ENCODE results near the gene OR2M4. TPM values are rescaled to one million over a fixed set of nuclear protein-coding genes. Genes with fewer than 3 reads are reported as not detected.

Gene OR2M4
- total RNA-seq, 1 experiment from 2014 or later = not detected

DNA sequence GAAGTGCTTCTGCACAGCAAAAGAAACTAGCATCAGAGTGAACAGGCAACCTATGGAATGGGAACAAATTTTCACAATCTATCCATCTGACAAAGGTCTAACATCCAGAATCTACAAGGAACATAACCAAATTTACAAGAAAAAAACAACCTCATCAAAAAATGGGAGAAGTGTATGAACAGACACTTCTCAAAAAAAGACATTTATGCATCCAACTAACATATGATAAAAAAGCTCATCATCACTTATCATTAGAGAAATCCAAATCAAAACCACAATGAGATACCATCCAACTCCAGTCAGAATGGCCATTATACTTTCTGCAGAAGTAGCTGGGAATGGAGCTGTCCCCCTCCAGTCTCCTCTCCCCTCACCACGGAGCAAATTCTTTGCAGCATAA lies 37.1 kb upstream of the OR2M4 start:
- no peak overlapping the region for H3K9ac ChIP-seq (ENCODE audit: extremely low read depth, insufficient read length, low read length)
- H3K4me2 ChIP-seq (ENCODE audit: insufficient read depth, insufficient read length, low read length) = no peak overlapping the region
- H3K23ac ChIP-seq (ENCODE audit: insufficient read length, low read depth, low read length) = no peak overlapping the region
- Mint-ChIP-seq H3K36me3 (ENCODE audit: insufficient read depth in 1 of 3, low read depth in 3 of 3) (peaks cover 2 to 32% (median 12%) of the 10 kb centered on the region in 3 experiments; a peak in 5 of 7 replicates), H3K4me1 (no peaks in the 10 kb centered on the region), H3K9me3 (peaks cover 80 to 84% of the 10 kb centered on the region in 2 experiments), H3K27me3 (ENCODE audit: low read depth) (peaks cover 5% of the 10 kb centered on the region), H3K27ac (no peak overlapping the region), H3K4me3 (no peak overlapping the region)
- no peak overlapping the region for H3K14ac ChIP-seq (ENCODE audit: insufficient read depth, low read length)
- no peak overlapping the region for H4K91ac ChIP-seq (ENCODE audit: insufficient read length, low read depth, low read length)
- no peak overlapping the region for H3K4ac ChIP-seq (ENCODE audit: low read depth, low read length)
- H2BK5ac ChIP-seq (ENCODE audit: insufficient read length, low read length) = no peak overlapping the region
- no peak overlapping the region for H3K56ac ChIP-seq (ENCODE audit: insufficient read length, low read depth, low read length)
- no CpG with 5 or more reads among the region's 1 CpG for WGBS (ENCODE audit: extremely low coverage, insufficient read length, low lambda C conversion rate)
- H3K27ac ChIP-seq (ENCODE audit: insufficient read length, low read depth, low read length) = no peak overlapping the region
- TF ChIP-seq, protein P1, sequence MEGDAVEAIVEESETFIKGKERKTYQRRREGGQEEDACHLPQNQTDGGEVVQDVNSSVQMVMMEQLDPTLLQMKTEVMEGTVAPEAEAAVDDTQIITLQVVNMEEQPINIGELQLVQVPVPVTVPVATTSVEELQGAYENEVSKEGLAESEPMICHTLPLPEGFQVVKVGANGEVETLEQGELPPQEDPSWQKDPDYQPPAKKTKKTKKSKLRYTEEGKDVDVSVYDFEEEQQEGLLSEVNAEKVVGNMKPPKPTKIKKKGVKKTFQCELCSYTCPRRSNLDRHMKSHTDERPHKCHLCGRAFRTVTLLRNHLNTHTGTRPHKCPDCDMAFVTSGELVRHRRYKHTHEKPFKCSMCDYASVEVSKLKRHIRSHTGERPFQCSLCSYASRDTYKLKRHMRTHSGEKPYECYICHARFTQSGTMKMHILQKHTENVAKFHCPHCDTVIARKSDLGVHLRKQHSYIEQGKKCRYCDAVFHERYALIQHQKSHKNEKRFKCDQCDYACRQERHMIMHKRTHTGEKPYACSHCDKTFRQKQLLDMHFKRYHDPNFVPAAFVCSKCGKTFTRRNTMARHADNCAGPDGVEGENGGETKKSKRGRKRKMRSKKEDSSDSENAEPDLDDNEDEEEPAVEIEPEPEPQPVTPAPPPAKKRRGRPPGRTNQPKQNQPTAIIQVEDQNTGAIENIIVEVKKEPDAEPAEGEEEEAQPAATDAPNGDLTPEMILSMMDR (conservative IDR thresholded peaks at IDR 0.05) = no peak
- no peak overlapping the region for H2AK5ac ChIP-seq (ENCODE audit: insufficient read length, low read length)
- H3T11ph ChIP-seq (ENCODE audit: low read length) = no peak overlapping the region
- no peak overlapping the region for H4K5ac ChIP-seq (ENCODE audit: insufficient read length, low read depth, low read length)
- no peaks in the 10 kb centered on the region for H3K23me2 ChIP-seq (ENCODE audit: insufficient read length, low read depth, low read length, poor library complexity, severe bottlenecking)
- H3K4me1 ChIP-seq (ENCODE audit: insufficient read depth, low read length) = no peaks in the 10 kb centered on the region
- no peak overlapping the region for H2BK15ac ChIP-seq (ENCODE audit: low read depth, low read length)
- no peak overlapping the region for H2BK12ac ChIP-seq (ENCODE audit: insufficient read length, low read depth, low read length)
- H3K79me2 ChIP-seq (ENCODE audit: insufficient read depth, low read length) = no peaks in the 10 kb centered on the region
- no peak overlapping the region for H4K8ac ChIP-seq (replicated peaks; ENCODE audit: insufficient read length, low read depth, low read length)
- no peaks in the 10 kb centered on the region for H3K79me1 ChIP-seq (ENCODE audit: insufficient read depth, low read depth, low read length, poor library complexity, severe bottlenecking)
- no peak overlapping the region for H2AFZ ChIP-seq (ENCODE audit: low read length)
- no peak for DNase-seq
- H3K18ac ChIP-seq (ENCODE audit: insufficient read length, low read depth, low read length) = no peak overlapping the region
- H3K9me3 ChIP-seq (ENCODE audit: control insufficient read depth, low read depth, low read length) = peaks cover 43% of the 10 kb centered on the region
- H3K27me3 ChIP-seq (ENCODE audit: insufficient read depth, low read length) = no peaks in the 10 kb centered on the region
- no peak overlapping the region for H2BK120ac ChIP-seq (ENCODE audit: low read depth, low read length, poor library complexity, severe bottlenecking)
- no peaks in the 10 kb centered on the region for H4K20me1 ChIP-seq (ENCODE audit: control insufficient read depth, insufficient read depth, insufficient read length)
- no peak overlapping the region for H2BK20ac ChIP-seq (ENCODE audit: low read depth, low read length, poor library complexity, severe bottlenecking)

All from H9 (cell line).